HFFc6 (cell line): ENCODE data around the gene SUOX. TPM values are rescaled to one million over a fixed set of nuclear protein-coding genes. Genes with fewer than 3 reads are reported as not detected.
"Not testable (repeated sequence)": the region's sequence is repeated elsewhere in the genome, so short reads cannot be mapped to it uniquely, and the experiment has no call there.

Experiments
- DNase-seq: peaks from one replicate; pipeline ENCODE4 v3.0.0-alpha.2; 2018
- H3K27ac Mint-ChIP-seq: 2 replicates; pipeline ENCODE4 v1.8.0; 2020; ENCODE audit warnings: mild to moderate bottlenecking, mixed read lengths
- H3K27me3 Mint-ChIP-seq: 2 replicates; pipeline ENCODE4 v1.8.0; 2021; ENCODE audit warnings: mild to moderate bottlenecking, moderate library complexity, mixed read lengths; ENCODE audit not compliant: insufficient read depth
- H3K36me3 Mint-ChIP-seq: 2 replicates; pipeline ENCODE4 v1.8.0; 2021; ENCODE audit warnings: low read depth, mixed read lengths
- H3K4me1 Mint-ChIP-seq: 2 replicates; pipeline ENCODE4 v1.8.0; 2020; ENCODE audit warnings: low read depth, mixed read lengths
- H3K4me3 Mint-ChIP-seq: 2 replicates; pipeline ENCODE4 v1.8.0; 2020; ENCODE audit warnings: mild to moderate bottlenecking, moderate library complexity, mixed read lengths
- H3K9me3 Mint-ChIP-seq: 2 replicates; pipeline ENCODE4 v1.8.0; 2020; ENCODE audit warnings: mild to moderate bottlenecking, mixed read lengths
- CTCF ChIP-seq: fragments of 200-600 bp; sonication (generic); IDR thresholded peaks from 2 replicates; pipeline ENCODE4 v1.5.0; 2021; ENCODE audit warnings: antibody characterized with exemption, mild to moderate bottlenecking
- total RNA-seq, 6 experiments: library from RNA; stranded (reverse); fragmentation: NEBNext Ultra II Directional; extraction: Animal tissue kit (Norgen Biotek cat#: 25700); gene quantifications; 2 replicates in 1 of 6; 3 replicates in 5 of 6; pipeline ENCODE4 v1.2.3, GENCODE V29; 2021

The SUOX gene
- total RNA-seq, 6 experiments from 2014 or later: 15.2 to 19.4 (median 17.0) TPM

- peaks cover 21% of the 10 kb centered on the region for H3K36me3 Mint-ChIP-seq
- H3K4me3 Mint-ChIP-seq: no peak overlapping the region
- H3K4me1 Mint-ChIP-seq: peaks cover 28% of the 10 kb centered on the region
- peaks cover 5% of the 10 kb centered on the region for H3K27me3 Mint-ChIP-seq
- H3K9me3 Mint-ChIP-seq: peaks cover 10% of the 10 kb centered on the region
- DNase-seq: no peak
- no peak for TF ChIP-seq CTCF
- no peak overlapping the region for H3K27ac Mint-ChIP-seq
Observed at GRCh38 chr12:56040151-56040550, 43.1 kb downstream of the SUOX start.

- peak overlapping the region; percentile 99 for H3K4me3 Mint-ChIP-seq
- peaks cover 5% of the 10 kb centered on the region for H3K27me3 Mint-ChIP-seq
- peaks cover 10% of the 10 kb centered on the region for H3K9me3 Mint-ChIP-seq
- H3K27ac Mint-ChIP-seq: peak overlapping the region; percentile 97
- TF ChIP-seq CTCF: no peak
- peaks cover 25% of the 10 kb centered on the region for H3K36me3 Mint-ChIP-seq
- H3K4me1 Mint-ChIP-seq: peaks cover 29% of the 10 kb centered on the region
- DNase-seq: no peak
Observed at GRCh38 chr12:56040963-56041551, 44.0 kb downstream of the SUOX start.

GRCh38 chr12:56041552-56042429 lies 44.7 kb downstream of the SUOX start, which contains the start of gene RPS26:
TSS of gene RPS26 (plus strand) at chr12:56041918. CDS start at chr12:56042167, 249 bp downstream.
- peak within 1 kb of the TSS; percentile 97 for H3K27ac Mint-ChIP-seq
- H3K4me3 Mint-ChIP-seq: peak within 1 kb of the TSS; percentile 99
- DNase-seq: peak; percentile 99
- H3K27me3 Mint-ChIP-seq: peaks cover 5% of the 10 kb centered on the region
- peaks cover 10% of the 10 kb centered on the region for H3K9me3 Mint-ChIP-seq
- H3K4me1 Mint-ChIP-seq: peaks cover 37% of the 10 kb centered on the region
- peak; percentile 77 for TF ChIP-seq CTCF
- H3K36me3 Mint-ChIP-seq: peaks cover 25% of the 10 kb centered on the region

- Mint-ChIP-seq H3K4me3 (peak overlapping the region; percentile 99), H3K27ac (peak overlapping the region; percentile 97), H3K4me1 (peaks cover 42% of the 10 kb centered on the region), H3K36me3 (peaks cover 25% of the 10 kb centered on the region)
- H3K9me3 Mint-ChIP-seq, DNase-seq, H3K27me3 Mint-ChIP-seq: not testable (repeated sequence)
Observed at GRCh38 chr12:56042430-56042813, 45.3 kb downstream of the SUOX start.

- Mint-ChIP-seq H3K4me1 (peaks cover 42% of the 10 kb centered on the region), H3K27me3 (peaks cover 5% of the 10 kb centered on the region), H3K4me3 (peak overlapping the region; percentile 99), H3K27ac (peak overlapping the region; percentile 97), H3K9me3 (peaks cover 10% of the 10 kb centered on the region), H3K36me3 (peaks cover 25% of the 10 kb centered on the region)
- DNase-seq: no peak
- no peak for TF ChIP-seq CTCF
Observed at GRCh38 chr12:56042843-56043242, 45.8 kb downstream of the SUOX start.
